HG02623 (cell line): ENCODE results near the gene FAM32A.

Experiments
- ATAC-seq: cut with Tn5 transposase; IDR thresholded peaks from one replicate; pipeline ENCODE4 v1.9.1; 2021; ENCODE audit warnings: moderate library complexity; ENCODE audit not compliant: unreplicated experiment

The FAM32A gene

DNA sequence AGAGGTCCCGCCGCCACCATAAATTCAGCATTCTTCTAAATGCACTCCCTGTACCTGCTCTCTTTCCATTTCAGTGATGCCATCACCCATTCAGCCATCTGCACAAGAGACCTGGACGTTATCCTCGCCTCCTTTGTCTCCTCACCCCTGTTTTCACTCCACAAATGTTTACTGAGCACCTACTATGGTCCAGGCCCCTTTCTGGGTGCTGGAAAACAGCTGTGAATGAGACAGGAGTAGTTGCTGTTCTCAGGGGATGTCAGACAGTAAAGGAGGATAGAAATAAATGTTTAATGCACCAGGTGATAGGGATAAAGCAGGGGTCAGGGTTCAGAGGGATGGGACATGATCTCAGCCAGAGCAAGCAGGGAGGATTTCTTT, 15.8 kb downstream of the FAM32A start:
- ATAC-seq, result no peak

DNA sequence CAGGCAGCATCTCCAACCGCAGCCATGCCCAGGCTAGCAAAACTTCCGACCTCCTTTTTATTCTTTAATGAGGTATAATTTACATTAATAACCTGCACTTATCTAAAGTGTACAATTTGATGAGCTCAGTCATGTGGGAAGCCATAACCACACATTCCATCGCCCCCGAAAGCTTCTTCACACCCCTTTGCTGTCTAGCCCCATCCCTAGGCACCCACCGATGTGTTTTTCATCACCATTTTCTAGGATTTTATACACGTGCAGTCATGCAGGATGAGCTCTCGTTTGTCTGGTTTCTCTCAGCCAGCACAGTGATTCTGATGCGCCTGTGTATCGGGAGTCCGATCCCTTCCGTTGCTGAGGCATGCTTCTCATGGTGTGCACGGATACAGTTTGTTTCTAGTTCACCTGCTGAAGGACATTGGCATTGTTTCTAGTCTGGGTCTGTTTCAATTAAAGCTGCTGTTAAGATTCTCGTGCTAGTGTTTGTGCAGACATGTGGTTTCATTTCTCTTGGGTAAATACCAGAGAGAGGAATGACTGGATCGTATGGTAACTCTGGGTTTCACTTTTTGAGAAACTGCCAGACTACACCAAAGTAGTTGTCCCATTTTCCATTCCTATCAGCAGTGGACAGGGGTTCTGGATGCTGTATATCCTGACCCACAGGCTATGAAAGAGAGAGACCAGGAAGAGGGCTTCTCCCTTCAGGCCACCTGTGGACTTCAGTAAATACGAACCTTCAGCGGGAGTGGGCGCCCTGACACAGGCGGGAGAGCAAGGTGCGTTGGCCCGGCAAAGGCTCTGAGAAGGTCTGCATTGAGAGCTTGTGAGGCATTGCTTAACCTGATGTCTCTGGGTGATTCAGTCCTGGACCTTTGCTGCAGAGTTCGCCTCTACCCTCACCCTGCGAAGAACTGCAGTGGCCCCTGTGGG, 17.4 kb downstream of the FAM32A start:
- no peak for ATAC-seq

DNA sequence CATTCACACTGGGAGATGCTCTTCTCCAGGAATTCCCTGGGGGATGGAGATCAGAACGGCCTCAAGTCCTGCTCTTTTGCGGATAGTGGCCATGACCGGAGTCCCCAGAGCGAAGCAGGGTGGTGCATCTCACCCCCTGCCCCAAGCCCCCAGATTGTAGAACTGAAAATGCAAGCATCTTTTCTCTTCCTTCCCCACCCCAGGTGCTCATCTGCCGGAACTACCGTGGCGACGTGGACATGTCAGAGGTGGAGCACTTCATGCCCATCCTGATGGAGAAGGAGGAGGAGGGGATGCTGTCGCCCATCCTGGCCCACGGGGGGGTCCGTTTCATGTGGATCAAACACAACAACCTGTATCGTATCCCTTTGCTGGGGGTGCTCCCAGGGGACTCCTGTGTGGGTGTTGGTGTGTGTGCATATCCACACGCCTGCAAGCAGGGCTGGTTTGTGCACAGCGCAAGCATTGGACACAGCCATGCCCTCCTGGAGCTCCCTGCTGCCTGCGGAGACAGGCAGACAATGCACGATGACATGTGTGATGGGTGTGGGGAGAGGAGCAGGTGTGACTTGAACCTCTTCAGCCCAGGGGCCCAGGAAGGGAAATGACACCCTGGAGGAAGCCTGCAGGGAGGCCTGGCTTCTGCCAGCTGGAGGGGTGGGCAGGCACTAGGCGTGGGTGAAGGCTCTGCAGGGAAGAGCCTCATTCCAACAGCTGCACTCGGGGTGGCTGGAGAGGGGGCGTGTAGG, 18.2 kb downstream of the FAM32A start:
- ATAC-seq, result no peak

DNA sequence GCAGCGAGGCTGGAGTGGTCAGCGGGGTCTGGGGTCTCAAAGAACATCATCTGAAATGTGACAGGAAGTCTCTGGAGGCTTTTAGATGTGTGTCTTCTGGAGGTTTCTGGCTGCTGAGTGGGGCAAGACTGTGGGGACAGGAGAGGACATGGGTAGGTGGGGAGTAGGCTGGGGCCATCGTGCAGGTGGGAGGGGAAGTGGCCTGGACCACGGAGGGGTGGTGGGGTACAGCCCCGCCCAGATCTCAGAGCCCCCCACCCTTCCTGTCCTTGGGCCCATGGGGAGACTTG, 18.7 kb downstream of the FAM32A start:
- no peak for ATAC-seq

DNA sequence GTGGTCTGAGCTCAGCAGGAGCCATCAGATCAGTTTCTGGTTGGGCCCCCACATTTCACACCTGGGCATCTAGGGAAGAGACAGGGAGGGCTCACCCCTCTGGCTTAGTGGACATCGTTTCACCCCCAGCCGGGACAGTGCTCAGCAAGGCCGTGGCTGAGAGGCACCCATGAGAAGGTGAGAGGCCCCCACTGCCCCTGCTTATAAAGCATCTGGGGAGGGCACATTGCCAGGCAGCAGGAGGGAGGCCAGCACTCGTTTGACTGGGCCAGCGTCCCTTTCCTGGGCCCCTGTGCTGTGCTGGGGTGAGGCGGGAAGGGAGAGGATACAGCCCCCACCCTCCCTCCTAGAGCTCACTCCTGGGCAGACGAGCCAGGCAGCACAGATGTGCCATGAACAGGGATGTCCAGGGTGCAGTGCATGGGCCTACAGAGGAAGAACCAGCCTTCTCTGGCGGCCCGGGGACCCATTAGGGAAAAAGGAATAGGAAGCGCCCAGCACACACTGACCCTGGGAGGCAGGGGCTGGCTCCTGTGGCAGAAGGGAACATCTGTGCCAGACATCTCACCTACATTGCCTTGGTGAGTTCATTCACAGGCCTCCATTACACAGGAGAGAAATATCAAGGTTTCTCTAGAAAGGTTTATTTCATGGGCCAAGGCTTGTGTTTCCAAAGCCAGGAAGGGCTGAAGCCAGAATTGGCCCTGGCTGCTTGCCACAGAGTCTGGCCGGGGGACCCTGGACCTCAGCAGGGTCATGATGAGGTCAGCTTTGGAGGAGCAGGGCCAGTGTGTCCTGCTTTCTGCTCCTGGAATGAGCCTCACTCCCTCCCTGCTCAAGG, 20.2 kb downstream of the FAM32A start:
- no peak for ATAC-seq

DNA sequence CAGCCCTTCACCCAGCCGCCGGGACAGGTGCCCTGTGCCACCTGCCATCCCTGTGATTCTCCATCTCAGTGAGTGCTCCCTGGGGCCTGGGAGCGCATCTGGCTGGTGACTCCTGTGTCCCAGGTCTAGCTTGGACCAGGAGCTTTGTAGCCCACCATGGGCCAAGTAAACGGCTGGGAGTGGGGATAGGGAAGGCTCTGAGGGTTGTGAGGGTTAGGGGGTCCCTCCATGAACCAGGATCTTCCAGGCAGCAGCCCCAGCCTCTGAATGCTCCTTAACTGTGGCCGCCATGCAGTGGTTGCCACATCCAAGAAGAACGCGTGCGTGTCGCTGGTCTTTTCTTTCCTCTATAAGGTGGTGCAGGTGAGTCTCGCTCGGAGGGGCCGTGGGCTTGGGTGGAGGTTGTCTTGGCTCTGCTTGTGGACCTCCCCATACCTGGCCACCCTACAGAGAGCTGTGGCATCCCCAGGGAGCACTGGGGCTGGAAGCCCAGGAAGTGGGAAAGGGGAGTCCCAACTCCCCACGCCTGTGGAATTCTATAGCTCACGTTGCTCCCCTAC, 20.9 kb downstream of the FAM32A start:
- ATAC-seq, result no peak

DNA sequence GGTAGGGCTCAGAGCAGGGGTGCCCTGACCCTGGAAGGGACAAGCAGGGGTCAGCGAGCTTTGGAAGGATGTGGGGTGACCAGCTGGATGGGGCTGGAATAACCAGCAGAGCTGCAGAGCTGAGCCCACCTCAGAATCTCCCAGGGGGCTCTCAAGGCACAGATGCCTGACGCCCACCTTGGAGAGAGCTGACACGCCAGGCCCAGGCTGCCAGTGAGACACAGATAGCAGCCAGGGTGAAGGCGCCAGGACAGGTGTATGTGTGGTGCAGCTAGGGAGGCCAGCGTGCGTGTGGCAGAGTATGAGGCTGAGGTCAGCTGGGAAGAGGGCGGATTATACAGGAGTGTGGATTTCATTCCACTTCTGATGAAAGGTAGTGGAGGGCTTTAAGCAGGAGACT, 21.4 kb downstream of the FAM32A start:
- ATAC-seq, result no peak

DNA sequence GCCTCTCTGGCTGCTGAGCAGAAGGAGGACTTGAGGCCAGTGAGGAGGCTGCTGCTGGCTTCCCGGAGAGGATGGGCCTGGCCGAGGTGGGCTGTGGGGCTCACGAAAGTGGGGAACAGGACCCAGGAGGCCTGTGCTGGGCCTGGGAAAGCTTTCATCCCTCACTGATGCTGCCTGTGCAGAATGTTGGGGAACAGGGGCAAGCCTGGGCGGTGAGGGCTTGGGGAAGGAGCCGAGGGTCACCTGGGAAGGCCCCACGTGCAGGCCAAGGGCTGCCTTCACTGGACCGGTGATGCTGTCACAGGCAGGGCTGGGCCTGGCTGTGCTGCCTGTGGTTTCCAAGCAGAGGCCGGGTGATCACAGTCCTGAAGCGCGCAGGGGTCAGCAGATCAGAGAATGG, 21.9 kb downstream of the FAM32A start:
- no peak for ATAC-seq

DNA sequence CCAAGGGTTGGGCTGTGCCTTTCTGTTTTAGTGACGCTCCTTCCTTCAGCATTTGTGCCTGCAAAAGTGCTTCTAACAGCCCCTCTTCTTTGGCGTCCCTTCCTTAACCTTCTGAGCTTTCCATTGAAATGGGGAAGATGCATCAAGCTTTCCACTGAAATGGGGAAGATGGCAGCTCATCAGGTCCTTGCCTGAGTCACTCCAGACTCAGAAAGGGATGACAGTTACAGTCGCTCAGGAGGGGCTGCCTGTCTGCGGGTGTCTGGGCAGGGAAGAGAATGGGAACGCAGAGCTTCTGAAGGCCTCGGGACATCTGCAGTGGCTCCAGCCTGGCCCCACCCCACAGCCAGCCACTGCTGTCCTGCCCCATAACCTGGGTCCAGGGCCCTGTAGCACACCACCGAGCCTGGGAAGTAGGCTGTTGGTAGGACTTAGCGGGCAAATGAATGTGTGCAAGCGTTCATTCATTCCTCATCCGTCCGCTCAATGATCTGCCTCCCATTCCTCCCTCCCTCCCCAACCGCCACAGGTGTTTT, 22.3 kb downstream of the FAM32A start:
- no peak for ATAC-seq

DNA sequence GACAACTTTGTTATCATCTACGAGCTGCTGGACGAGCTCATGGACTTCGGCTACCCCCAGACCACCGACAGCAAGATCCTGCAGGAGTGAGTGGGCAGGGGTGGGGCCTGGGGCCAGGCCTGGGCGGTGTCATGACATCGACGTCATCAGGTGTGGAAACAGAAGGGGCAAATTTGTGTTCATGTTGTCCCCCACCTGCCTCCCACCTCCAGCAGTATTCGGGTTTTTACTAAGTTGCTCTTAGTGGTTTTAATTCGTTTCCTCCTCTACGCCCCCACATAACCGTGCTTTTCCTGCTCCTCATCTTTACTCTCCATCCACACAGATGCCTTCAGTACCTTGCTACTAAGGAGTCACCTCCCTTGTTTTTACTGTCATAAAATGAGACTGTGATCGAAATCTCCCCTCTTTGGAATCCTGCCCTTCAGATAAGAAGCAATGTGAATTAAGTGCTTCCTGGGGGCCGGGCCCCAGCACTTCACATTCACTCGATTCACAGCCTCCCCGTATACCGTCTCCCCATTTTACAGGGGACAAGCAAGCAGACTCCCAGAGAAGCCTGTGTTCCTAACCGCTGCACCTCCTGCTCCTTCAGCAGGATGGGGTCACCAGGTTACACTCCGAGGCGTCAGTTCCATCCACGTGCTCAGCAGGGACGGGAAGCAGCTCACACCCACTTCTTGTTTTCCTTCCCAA, 23.0 kb downstream of the FAM32A start:
- ATAC-seq, result no peak

DNA sequence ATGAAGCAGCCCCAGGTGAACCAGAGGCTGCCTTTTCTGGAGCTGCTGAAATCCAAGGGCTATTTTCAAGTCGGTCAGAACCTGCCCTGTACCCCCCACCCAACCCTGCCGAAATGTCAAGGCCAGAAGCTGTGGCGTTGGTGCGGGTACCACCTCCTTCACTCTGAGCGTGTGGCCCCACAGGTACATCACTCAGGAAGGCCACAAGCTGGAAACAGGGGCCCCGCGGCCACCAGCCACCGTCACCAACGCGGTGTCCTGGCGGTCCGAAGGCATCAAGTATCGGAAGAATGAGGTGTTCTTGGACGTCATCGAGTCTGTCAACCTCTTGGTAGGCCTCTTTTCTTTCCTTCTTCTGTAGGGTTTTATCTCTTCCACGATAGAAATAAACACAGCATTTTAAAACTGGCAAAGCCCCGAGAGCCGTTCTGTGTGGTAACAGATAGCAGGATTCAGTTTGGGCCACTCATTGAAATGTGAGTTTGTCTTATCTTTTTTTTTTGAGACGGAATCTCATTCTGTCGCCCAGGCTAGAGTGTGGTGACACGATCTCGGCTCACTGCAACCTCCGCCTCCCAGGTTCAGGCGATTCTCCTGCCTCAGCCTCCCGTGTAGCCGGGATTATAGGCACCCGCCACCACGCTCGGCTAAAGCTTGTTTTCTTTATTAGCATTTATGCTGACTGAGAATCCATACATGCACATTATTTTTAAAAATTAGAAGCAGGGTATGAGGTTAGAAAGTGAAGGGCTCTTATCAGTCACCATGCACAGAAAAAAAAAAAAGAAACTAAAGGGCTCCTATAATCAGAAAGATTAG, 23.8 kb downstream of the FAM32A start:
- no peak for ATAC-seq

DNA sequence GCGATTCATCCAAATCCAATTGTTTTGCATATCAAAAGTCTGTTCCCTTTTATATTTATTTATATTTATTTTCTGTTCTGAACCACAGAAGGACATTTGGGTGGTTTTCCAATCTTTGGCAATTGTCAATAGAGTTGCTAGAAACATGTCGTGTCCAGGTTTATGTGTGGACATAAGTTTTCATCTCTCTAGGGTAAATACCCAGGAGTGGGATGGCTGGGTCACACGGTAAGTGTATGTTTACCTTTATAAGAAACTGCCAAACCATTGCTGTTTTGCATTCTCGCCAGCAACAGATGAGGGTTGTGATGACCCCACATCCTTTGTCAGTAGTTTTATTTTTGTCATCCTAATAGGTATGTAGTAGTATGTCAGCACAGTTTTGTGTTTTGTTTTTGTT, 25.0 kb downstream of the FAM32A start:
- no peak for ATAC-seq

DNA sequence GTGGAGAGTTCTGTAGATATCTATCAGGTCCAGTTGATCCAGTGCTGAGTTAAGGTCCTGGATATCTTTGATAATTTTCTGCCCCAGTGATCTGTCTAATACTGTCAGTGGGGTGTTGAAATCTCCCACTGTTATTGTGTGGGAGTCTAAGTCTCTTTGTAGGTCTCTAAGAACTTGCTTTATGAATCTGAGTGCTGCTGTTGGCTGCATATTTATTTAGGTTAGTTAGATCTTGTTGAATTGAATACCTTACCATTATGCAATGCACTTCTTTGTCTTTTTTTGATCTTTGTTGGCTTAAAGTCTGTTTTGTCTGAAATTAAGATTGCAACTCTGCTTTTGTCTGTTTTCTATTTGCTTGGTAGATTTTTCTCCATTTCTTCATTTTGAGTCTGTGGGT, 27.9 kb downstream of the FAM32A start:
- ATAC-seq, result no peak

DNA sequence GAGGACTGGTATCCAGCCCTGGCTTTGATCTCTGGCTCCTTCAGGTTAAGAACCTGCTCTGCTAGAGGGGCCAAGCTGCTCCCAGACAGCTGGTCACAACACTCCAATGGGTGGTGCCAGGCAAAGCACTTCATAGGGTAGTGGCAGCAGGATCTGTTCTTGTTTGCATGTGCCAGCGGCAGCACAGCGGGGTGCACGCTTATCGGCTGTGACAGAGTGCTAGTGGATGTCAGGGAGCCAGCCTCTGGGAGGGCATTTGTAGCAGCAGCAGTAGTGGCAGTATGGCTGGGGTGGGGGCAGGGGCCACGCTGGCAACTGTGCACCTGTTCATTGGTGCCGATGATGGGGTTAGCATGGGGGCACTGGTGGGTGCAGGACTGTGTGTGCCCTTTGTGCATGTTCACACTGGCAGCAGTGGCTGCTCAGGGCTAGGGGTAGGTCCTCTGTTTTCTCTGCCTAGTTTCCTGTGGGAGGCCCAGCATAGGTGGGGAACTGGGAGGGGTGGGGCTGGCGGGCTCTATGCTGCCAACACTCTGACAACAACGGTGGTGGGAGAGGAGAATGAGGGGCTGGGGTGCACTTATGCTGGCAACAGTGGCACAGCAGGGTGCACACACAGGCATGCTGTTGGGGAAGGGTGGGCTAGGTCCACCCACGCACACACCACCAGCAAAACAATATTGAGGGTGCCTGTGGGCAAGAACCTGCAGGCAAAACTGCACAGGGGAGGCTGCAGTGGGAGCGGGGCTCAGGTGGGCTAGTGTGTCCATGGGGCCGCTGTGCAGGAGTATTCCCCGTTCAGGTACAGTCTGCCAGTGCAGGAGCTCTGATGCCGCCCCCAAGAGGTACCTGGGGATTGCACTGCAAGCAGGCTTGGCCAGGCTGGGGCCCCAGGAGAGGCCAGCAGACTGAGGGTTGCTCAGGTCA, 31.8 kb downstream of the FAM32A start:
- ATAC-seq, result no peak

DNA sequence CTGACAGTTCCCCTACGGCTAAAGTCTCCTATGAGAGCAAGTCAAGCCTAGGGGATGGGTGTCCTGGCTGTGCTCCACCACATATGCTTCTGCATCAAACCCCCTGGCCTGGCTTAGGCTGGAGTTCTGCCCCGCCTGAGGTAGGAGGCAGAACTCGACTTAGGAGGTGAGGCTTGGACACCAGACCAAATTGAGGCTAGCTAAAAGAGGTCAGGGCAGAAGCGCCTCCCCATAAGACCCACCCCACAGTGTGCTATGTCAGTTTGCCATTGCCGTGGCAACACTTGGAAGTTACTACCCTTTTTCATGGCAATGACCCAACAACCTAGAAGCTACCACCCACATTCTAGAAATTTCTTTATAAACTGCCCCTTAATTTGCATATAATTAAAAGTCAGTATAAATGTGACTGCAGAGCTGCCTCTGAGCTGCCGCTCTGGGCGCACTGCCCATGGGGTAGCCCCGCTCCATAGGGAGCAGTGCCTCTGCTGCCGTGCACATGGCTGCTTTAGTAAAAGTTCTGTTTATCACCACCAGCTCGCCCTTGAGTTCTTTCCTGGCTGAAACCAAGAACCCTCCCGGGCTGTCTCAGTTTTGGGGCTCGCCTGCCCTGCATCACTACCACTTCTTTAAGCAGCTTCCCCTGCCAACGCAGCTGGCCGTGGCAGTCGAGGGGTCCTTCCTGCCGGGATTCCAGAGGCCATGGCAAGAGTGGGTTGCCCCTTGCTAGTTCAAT, 32.7 kb downstream of the FAM32A start:
- no peak for ATAC-seq

DNA sequence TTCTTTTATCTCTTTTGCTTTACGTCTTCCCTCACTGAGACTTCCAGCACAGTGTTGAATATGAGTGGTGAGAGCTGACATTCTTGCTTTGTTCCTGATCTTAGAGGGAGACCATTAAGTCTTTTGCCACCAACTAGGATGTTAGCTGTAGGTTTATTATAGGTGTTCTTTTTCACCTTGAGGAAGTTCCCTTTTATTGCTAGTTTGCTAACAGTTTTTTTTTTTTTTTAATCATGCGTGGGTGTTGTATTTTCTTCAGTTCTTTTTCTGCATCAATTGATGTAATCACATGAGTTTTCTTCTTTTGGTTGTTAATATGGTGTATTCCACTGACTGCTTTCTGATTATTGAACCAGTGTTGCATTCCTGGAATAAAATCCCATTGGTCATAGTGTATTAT, 33.6 kb downstream of the FAM32A start:
- no peak for ATAC-seq

DNA sequence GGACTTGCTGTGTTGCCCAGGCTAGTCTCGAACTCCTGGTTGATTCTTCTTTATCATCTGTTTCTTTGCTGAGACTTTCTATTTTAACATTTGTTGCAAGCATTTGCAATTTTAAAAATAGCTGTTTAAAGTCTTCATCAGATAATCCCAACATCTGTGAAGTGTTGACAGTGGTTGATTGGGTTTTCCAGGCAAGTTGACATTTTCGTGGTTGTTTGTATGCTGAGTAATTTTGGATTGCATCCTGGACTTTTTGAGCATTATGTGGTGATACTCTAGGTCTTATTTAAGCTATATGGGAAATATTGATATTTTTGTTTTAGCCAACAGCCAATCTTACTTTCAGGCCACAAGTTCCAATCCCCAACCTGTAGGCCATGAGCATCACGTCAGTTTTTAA, 37.6 kb downstream of the FAM32A start:
- no peak for ATAC-seq

DNA sequence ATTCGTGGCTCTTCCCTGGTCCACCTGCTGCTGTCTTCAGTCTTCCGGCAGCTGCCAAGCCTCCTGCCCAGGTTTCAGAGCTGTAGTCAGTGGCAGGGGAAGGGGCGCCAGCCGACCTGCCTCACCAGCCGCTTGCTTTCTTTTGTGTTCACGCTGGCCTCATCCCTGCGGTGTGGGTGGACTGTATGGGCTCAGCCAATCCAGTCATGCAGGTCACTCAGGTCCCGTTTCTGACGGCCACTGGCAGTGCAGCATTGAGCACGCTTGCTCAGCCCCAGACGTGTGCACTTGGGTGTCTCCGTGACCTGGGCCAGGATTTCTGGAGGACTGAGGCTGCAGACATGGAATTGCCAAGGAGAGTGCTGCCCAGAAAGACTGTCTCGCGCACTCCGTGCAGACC, 38.5 kb downstream of the FAM32A start:
- no peak for ATAC-seq
